H9 (cell line): ENCODE measurements around the gene ARPC1B. TPM values are rescaled to one million over a fixed set of nuclear protein-coding genes. Genes with fewer than 3 reads are reported as not detected.

Source experiments
- DNase-seq: peaks from one replicate; pipeline ENCODE4 v3.0.0-alpha.2; 2017
- H2AFZ ChIP-seq: one replicate; pipeline ENCODE4 v1.6.1; 2013; ENCODE audit warnings: mild to moderate bottlenecking, low read length, control low read depth, moderate library complexity
- H2AK5ac ChIP-seq: 2 replicates; pipeline ENCODE4 v1.6.1; 2013; ENCODE audit warnings: low read length, control low read depth, mixed read lengths; ENCODE audit not compliant: insufficient read length
- H2BK120ac ChIP-seq: one replicate; pipeline ENCODE4 v1.6.1; 2013; ENCODE audit warnings: low read depth, mild to moderate bottlenecking, low read length, control low read depth, inconsistent platforms; ENCODE audit not compliant: poor library complexity, severe bottlenecking
- H2BK12ac ChIP-seq: 2 replicates; pipeline ENCODE4 v1.6.1; 2013; ENCODE audit warnings: low read length, control low read depth, mixed read lengths, low read depth; ENCODE audit not compliant: insufficient read length
- H2BK15ac ChIP-seq: 2 replicates; pipeline ENCODE4 v1.6.1; 2013; ENCODE audit warnings: low read depth, low read length, control low read depth
- H2BK20ac ChIP-seq: one replicate; pipeline ENCODE4 v1.6.1; 2013; ENCODE audit warnings: low read depth, mild to moderate bottlenecking, low read length, control low read depth, inconsistent platforms; ENCODE audit not compliant: poor library complexity, severe bottlenecking
- H2BK5ac ChIP-seq: 2 replicates; pipeline ENCODE4 v1.6.1; 2013; ENCODE audit warnings: low read length, control low read depth, mixed read lengths; ENCODE audit not compliant: insufficient read length
- H3K14ac ChIP-seq: 2 replicates; pipeline ENCODE4 v1.6.1; 2013; ENCODE audit warnings: low read length, control low read depth; ENCODE audit not compliant: insufficient read depth
- H3K18ac ChIP-seq: 2 replicates; pipeline ENCODE4 v1.6.1; 2013; ENCODE audit warnings: low read depth, mild to moderate bottlenecking, mixed read lengths, low read length, control low read depth; ENCODE audit not compliant: insufficient read length
- H3K23ac ChIP-seq: 2 replicates; pipeline ENCODE4 v1.6.1; 2013; ENCODE audit warnings: low read length, control low read depth, mixed read lengths, low read depth; ENCODE audit not compliant: insufficient read length
- H3K23me2 ChIP-seq: 2 replicates; pipeline ENCODE4 v1.6.1; 2013; ENCODE audit warnings: low read depth, mild to moderate bottlenecking, mixed read lengths, low read length, control low read depth; ENCODE audit not compliant: insufficient read length, poor library complexity, severe bottlenecking
- H3K27ac ChIP-seq: 2 replicates; pipeline ENCODE4 v1.5.1; 2013; ENCODE audit warnings: low read length, control low read depth, mixed read lengths, low read depth; ENCODE audit not compliant: insufficient read length
- H3K27me3 ChIP-seq: 2 replicates; pipeline ENCODE4 v1.6.1; 2013; ENCODE audit warnings: low read length, control low read depth, inconsistent platforms; ENCODE audit not compliant: insufficient read depth
- H3K4ac ChIP-seq: 2 replicates; pipeline ENCODE4 v1.6.1; 2013; ENCODE audit warnings: low read depth, mild to moderate bottlenecking, control low read depth, inconsistent platforms, low read length, moderate library complexity
- H3K4me1 ChIP-seq: 2 replicates; pipeline ENCODE4 v1.6.1; 2013; ENCODE audit warnings: low read length, control low read depth, inconsistent platforms; ENCODE audit not compliant: insufficient read depth
- H3K4me2 ChIP-seq: 2 replicates; pipeline ENCODE4 v1.6.1; 2013; ENCODE audit warnings: low read length, control low read depth, mixed read lengths; ENCODE audit not compliant: insufficient read length, insufficient read depth
- H3K56ac ChIP-seq: 2 replicates; pipeline ENCODE4 v1.6.1; 2013; ENCODE audit warnings: low read depth, mild to moderate bottlenecking, mixed read lengths, low read length, control low read depth; ENCODE audit not compliant: insufficient read length
- H3K79me1 ChIP-seq: 2 replicates; pipeline ENCODE4 v1.6.1; 2013; ENCODE audit warnings: low read depth, mild to moderate bottlenecking, moderate library complexity, low read length, control low read depth, inconsistent platforms; ENCODE audit not compliant: insufficient read depth, poor library complexity, severe bottlenecking
- H3K79me2 ChIP-seq: 2 replicates; pipeline ENCODE4 v1.6.1; 2013; ENCODE audit warnings: low read length, control low read depth, inconsistent platforms; ENCODE audit not compliant: insufficient read depth
- H3K9ac ChIP-seq: 2 replicates; pipeline ENCODE4 v1.6.1; 2013; ENCODE audit warnings: low read length, control low read depth, mixed read lengths; ENCODE audit not compliant: insufficient read length; ENCODE audit errors: extremely low read depth
- H3K9me3 ChIP-seq: one replicate; pipeline ENCODE4 v1.6.1; 2013; ENCODE audit warnings: low read depth, low read length, inconsistent platforms; ENCODE audit not compliant: control insufficient read depth
- H3T11ph ChIP-seq: one replicate; pipeline ENCODE4 v1.6.1; 2013; ENCODE audit warnings: mild to moderate bottlenecking, low read length, control low read depth, inconsistent platforms
- H4K20me1 ChIP-seq: one replicate; pipeline ENCODE4 v1.6.1; 2013; ENCODE audit not compliant: control insufficient read depth, insufficient read length, insufficient read depth
- H4K5ac ChIP-seq: 2 replicates; pipeline ENCODE4 v1.6.1; 2013; ENCODE audit warnings: low read depth, mild to moderate bottlenecking, mixed read lengths, low read length, control low read depth; ENCODE audit not compliant: insufficient read length
- H4K8ac ChIP-seq: replicated peaks from 2 replicates; pipeline ENCODE4 v1.6.1; 2013; ENCODE audit warnings: low read length, control low read depth, mixed read lengths, low read depth; ENCODE audit not compliant: insufficient read length
- H4K91ac ChIP-seq: 2 replicates; pipeline ENCODE4 v1.6.1; 2013; ENCODE audit warnings: low read depth, mild to moderate bottlenecking, moderate library complexity, mixed read lengths, low read length, control low read depth; ENCODE audit not compliant: insufficient read length
- H3K27ac Mint-ChIP-seq, 3 experiments: 2 replicates in 2 of 3; 3 replicates in 1 of 3; pipeline ENCODE4 v1.8.0; 2020 to 2021; ENCODE audit warnings: mixed read lengths in 3 of 3, mild to moderate bottlenecking in 1 of 3, moderate library complexity in 1 of 3
- H3K27me3 Mint-ChIP-seq: 2 replicates; pipeline ENCODE4 v1.8.0; 2021; ENCODE audit warnings: low read depth, mild to moderate bottlenecking, moderate library complexity, mixed read lengths
- H3K36me3 Mint-ChIP-seq, 3 experiments: 2 replicates in 2 of 3; 3 replicates in 1 of 3; pipeline ENCODE4 v1.8.0; 2020 to 2021; ENCODE audit warnings: low read depth in 3 of 3, mixed read lengths in 3 of 3; ENCODE audit not compliant: insufficient read depth in 1 of 3
- H3K4me1 Mint-ChIP-seq, 2 experiments: 2 replicates each; pipeline ENCODE4 v1.8.0; 2020; ENCODE audit warnings: mixed read lengths in 2 of 2
- H3K4me3 Mint-ChIP-seq, 2 experiments: 2 replicates in 1 of 2; 3 replicates in 1 of 2; pipeline ENCODE4 v1.8.0; 2020 to 2021; ENCODE audit warnings: mild to moderate bottlenecking in 2 of 2, mixed read lengths in 2 of 2, moderate library complexity in 1 of 2
- H3K9me3 Mint-ChIP-seq, 2 experiments: 2 replicates in 1 of 2; 3 replicates in 1 of 2; pipeline ENCODE4 v1.8.0; 2020; ENCODE audit warnings: mild to moderate bottlenecking in 2 of 2, mixed read lengths in 2 of 2, moderate library complexity in 1 of 2
- CTCF ChIP-seq: fragments of 200-600 bp; sonication (generic); conservative IDR thresholded peaks from 3 replicates; pipeline ENCODE4 v1.8.0; 2021; ENCODE audit warnings: antibody characterized with exemption, mild to moderate bottlenecking
- WGBS: extraction: QIAGEN DNeasy Blood & Tissue Kit; methylation state at CpG from one replicate; pipeline ENCODE4 v1.1.7; 2013; ENCODE audit warnings: missing lambda C conversion rate, low lambda C conversion rate, mixed read lengths; ENCODE audit not compliant: insufficient read length; ENCODE audit errors: extremely low coverage; 5-methylcytosine and 5-hydroxymethylcytosine counted together
- total RNA-seq: library from RNA; stranded (reverse); gene quantifications from 2 replicates; pipeline ENCODE4 v1.2.1, GENCODE V29; 2021

Gene ARPC1B
- total RNA-seq, 1 experiment from 2014 or later, result 56.3 TPM

GRCh38 chr7:99422186-99422585 lies 47.7 kb downstream of the ARPC1B start:
- H2BK12ac ChIP-seq, result no peak overlapping the region
- H3K4me1 ChIP-seq, result no peaks in the 10 kb centered on the region
- Mint-ChIP-seq H3K27me3 (no peaks in the 10 kb centered on the region), H3K9me3 (no peaks in the 10 kb centered on the region), H3K4me1 (peaks cover 8% of the 10 kb centered on the region in 2 experiments), H3K27ac (peak overlapping the region in 1 of 3 experiments; percentile 88; a peak in 2 of 7 replicates), H3K36me3 (peaks cover 46 to 87% (median 80%) of the 10 kb centered on the region in 3 experiments; a peak in 6 of 7 replicates), H3K4me3 (no peak overlapping the region)
- H3K27ac ChIP-seq, result no peak overlapping the region
- no peak overlapping the region for H3K9ac ChIP-seq
- no peaks in the 10 kb centered on the region for H3K27me3 ChIP-seq
- H2AK5ac ChIP-seq, result no peak overlapping the region
- H3K9me3 ChIP-seq, result no peaks in the 10 kb centered on the region
- no peak overlapping the region for H3K56ac ChIP-seq
- H2BK5ac ChIP-seq, result no peak overlapping the region
- DNase-seq, result no peak
- H2BK15ac ChIP-seq, result no peak overlapping the region
- H3K23ac ChIP-seq, result no peak overlapping the region
- no peak overlapping the region for H3K18ac ChIP-seq
- H3K23me2 ChIP-seq, result no peaks in the 10 kb centered on the region
- no peak overlapping the region for H4K91ac ChIP-seq
- no peaks in the 10 kb centered on the region for H3K79me1 ChIP-seq
- peaks cover 3% of the 10 kb centered on the region for H4K20me1 ChIP-seq
- H4K8ac ChIP-seq, result no peak overlapping the region
- H2BK120ac ChIP-seq, result no peak overlapping the region
- no peak overlapping the region for H2BK20ac ChIP-seq
- no peak overlapping the region for H3K4ac ChIP-seq
- H3T11ph ChIP-seq, result no peak overlapping the region
- H3K14ac ChIP-seq, result no peak overlapping the region
- H3K4me2 ChIP-seq, result no peak overlapping the region
- no peak overlapping the region for H4K5ac ChIP-seq
- WGBS, result no CpG with 5 or more reads among the region's 11 CpGs
- H2AFZ ChIP-seq, result no peak overlapping the region
- no peak for TF ChIP-seq CTCF
- H3K79me2 ChIP-seq, result no peaks in the 10 kb centered on the region
